ENCODE data around the gene RTN1. TPM values are rescaled to one million over a fixed set of nuclear protein-coding genes. Genes with fewer than 3 reads are reported as not detected.

Gene RTN1
- total and polyA plus RNA-seq, 7 donors: 1.2 to 25.7 (median 8.0) TPM

GRCh38 chr14:59565087-59565486 lies 305.5 kb downstream of the RTN1 start:
- H3K9me3 ChIP-seq: peaks cover 0 to 3% (median 0%) of the 10 kb centered on the region in 4 donors
- TF ChIP-seq CTCF (IDR thresholded peaks at IDR 0.05) (no peak), POLR2AphosphoS5 (IDR thresholded peaks at IDR 0.05) (no peak), POLR2A (IDR thresholded peaks at IDR 0.05) (no peak), EP300 (IDR thresholded peaks at IDR 0.05) (no peak)
- no peaks in the 10 kb centered on the region for H3K36me3 ChIP-seq
- no peaks in the 10 kb centered on the region for H3K4me1 ChIP-seq
- H3K27me3 ChIP-seq: no peaks in the 10 kb centered on the region
- no peak overlapping the region for H3K27ac ChIP-seq
- no peak for DNase-seq
- no peak overlapping the region for H3K4me3 ChIP-seq
- 10 to 41% methylated on average over 1 of the region's 1 CpG for WGBS, 2 donors
- intact Hi-C loops (cut with DNase I): no loop called here

- intact Hi-C loops (cut with DNase I): no loop called here
These were observed 306.2 kb downstream of the RTN1 start for GRCh38 chr14:59564366-59564765.

GRCh38 chr14:59547310-59547709 lies 323.3 kb downstream of the RTN1 start:
- 15 to 73% methylated on average over 2 of the region's 2 CpGs for WGBS, 2 donors
- no peaks in the 10 kb centered on the region for H3K4me1 ChIP-seq
- DNase-seq: no peak
- H3K27ac ChIP-seq: no peak overlapping the region
- H3K36me3 ChIP-seq: no peaks in the 10 kb centered on the region
- no peak for TF ChIP-seq POLR2AphosphoS5 (IDR thresholded peaks at IDR 0.05)
- TF ChIP-seq CTCF (IDR thresholded peaks at IDR 0.05): no peak
- no peak for TF ChIP-seq POLR2A (IDR thresholded peaks at IDR 0.05)
- TF ChIP-seq EP300 (IDR thresholded peaks at IDR 0.05): no peak
- no peaks in the 10 kb centered on the region for H3K27me3 ChIP-seq
- intact Hi-C loops (cut with DNase I): no loop called here
- no peaks in the 10 kb centered on the region for H3K9me3 ChIP-seq
- H3K4me3 ChIP-seq: no peak overlapping the region

More at GRCh38 chr14:59564366-59564765, 306.2 kb downstream of the RTN1 start:
- no peaks in the 10 kb centered on the region for H3K27me3 ChIP-seq
- H3K4me3 ChIP-seq: no peak overlapping the region
- TF ChIP-seq EP300 (IDR thresholded peaks at IDR 0.05) (no peak), POLR2AphosphoS5 (IDR thresholded peaks at IDR 0.05) (no peak), POLR2A (IDR thresholded peaks at IDR 0.05) (no peak), CTCF (IDR thresholded peaks at IDR 0.05) (no peak)
- no peak overlapping the region for H3K27ac ChIP-seq
- 13 to 43% methylated on average over 2 of the region's 2 CpGs for WGBS, 2 donors
- H3K4me1 ChIP-seq: no peaks in the 10 kb centered on the region
- H3K36me3 ChIP-seq: no peaks in the 10 kb centered on the region
- no peak for DNase-seq
- peaks cover 0 to 3% (median 0%) of the 10 kb centered on the region in 4 donors for H3K9me3 ChIP-seq

Small RNAs within 50 kb of the gene (small RNA-seq; reads per million reads assigned to genes)
- 0 reads per million in 3 donors for gene MIR5586

Other genes starting within 250 kb of the RTN1 start
- not detected for gene LRRC9, start 49.4 kb upstream of the RTN1 start, total RNA-seq
- gene LRRC9, start 49.4 kb upstream of the RTN1 start, polyA plus RNA-seq: not detected
- gene PCNX4, start 221.1 kb upstream of the RTN1 start, total RNA-seq: 10 to 100 TPM; 43.8 to 55.9 (median 44.3) TPM
- gene PCNX4, start 221.1 kb upstream of the RTN1 start, polyA plus RNA-seq: 10 to 100 TPM in 1 of 3 donors, 1 to 10 TPM in 2; 3.7 to 10.2 (median 9.9) TPM

Measured in sigmoid colon (tissue), 7 donors.